HG02938 (cell line): ENCODE results near the gene ZNF778.

Source experiments
- ATAC-seq: cut with Tn5 transposase; IDR thresholded peaks from one replicate; pipeline ENCODE4 v1.9.1; 2021; ENCODE audit warnings: mild to moderate bottlenecking, moderate library complexity; ENCODE audit not compliant: unreplicated experiment

Gene ZNF778

GRCh38 chr16:89193576-89194293, 23.8 kb upstream of the ZNF778 start:
- no peak for ATAC-seq

- no peak for ATAC-seq
Observed at GRCh38 chr16:89194340-89195311, 22.9 kb upstream of the ZNF778 start.

GRCh38 chr16:89195521-89196171, 21.9 kb upstream of the ZNF778 start:
- no peak for ATAC-seq

DNA sequence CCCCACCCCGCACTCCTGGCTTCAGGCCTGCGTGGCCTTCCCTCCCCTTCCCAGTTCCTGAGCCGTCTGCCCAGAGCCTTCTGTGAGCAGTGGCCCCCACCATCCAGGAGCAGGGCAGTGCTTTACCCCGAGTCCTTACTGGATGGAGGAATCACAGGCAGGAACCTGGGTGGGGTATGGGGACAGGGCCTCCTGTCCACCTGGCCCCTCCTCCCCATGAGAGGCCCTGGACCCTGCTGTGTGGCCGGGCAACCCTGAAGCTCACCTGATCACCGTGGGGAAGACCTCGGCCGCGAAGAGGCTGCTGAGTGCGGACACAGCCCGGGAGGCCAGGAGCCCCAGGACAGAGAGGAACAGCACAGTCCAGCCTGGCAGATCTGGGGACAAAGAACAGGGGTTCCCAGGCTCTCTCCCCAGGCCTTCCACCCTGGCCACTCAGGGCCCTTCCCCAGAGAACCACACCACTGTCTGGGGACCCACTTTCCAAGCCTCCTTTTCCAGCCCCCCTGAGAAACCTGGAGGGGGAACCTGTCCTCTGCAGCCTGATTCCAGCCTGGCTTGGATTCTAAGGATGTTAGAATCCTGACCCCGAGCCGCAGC, 20.4 kb upstream of the ZNF778 start:
- ATAC-seq: no peak

- ATAC-seq: no peak
Observed at GRCh38 chr16:89197633-89198416, 19.7 kb upstream of the ZNF778 start.

- ATAC-seq: no peak
Observed at GRCh38 chr16:89198417-89199240, 18.9 kb upstream of the ZNF778 start.

- ATAC-seq: no peak
Observed at GRCh38 chr16:89199241-89200123, 18.0 kb upstream of the ZNF778 start.

DNA sequence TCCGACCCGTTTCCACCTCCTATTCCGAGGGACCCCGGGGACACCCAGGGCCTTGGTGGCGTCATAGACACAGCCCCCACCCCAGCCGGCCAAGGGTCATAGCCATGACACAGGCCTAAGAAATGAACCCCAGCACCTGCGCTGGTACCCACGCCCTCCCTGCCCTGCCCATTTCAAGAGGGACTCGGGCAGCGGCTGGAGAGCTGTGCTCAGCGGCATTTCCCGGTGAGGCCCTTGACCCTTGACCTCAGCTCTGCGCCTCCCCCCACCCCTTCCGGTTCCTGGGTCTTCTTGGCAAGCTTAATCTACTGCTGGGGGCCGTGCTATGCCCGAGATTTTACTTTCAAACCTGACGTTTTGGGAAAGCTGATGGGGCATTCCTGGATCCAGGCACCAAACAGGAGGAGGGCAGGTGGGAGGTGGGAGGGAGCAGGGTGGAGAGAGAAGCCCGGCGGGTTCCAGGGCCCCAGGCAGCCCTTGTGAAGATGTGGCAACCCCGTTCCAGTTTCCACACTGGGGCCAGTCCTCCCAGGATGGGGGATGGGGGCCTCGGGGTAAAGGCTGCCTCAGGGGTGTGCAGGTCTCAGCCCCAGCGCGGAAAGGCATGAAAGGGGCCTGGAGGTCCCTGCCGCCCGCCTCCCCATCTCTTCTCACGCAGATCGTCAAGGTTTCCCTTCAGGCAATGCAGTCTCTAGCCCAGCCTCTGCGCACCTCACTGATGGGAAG, 17.2 kb upstream of the ZNF778 start, which contains the start of gene SLC22A31:
SLC22A31 (minus strand) TSS at position 414 of the 726 bp plus-strand sequence; CDS start at position 378, 36 bp downstream.
- ATAC-seq: no peak

DNA sequence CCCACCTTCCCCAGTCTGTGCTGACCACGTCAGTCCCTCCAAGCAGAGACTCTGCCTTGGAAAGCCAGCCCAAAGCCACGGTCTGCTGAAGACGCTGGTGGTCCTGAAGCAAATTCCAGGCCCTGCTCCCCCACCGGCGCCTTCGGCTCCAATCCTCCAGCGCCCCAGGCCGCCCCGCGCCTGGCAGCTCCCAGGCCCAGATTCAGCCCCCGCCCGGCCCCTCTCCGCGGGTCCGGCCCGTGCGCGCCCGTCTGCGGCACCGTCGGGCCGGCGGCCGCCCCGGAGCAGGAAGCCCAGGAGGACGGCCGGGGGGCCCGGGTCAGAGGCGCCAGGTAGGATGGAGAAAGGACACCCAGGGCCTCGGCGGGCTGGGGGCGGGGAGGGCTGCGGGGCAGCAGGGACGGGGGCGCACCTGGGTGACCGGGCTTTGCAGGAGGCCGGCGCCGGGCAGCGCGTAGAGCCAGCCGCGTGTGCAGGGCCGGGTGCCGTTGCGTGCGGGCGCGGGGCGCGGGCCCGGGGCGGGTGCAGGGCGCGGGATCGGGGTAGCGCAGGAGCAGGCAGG, 16.6 kb upstream of the ZNF778 start:
- ATAC-seq: no peak

DNA sequence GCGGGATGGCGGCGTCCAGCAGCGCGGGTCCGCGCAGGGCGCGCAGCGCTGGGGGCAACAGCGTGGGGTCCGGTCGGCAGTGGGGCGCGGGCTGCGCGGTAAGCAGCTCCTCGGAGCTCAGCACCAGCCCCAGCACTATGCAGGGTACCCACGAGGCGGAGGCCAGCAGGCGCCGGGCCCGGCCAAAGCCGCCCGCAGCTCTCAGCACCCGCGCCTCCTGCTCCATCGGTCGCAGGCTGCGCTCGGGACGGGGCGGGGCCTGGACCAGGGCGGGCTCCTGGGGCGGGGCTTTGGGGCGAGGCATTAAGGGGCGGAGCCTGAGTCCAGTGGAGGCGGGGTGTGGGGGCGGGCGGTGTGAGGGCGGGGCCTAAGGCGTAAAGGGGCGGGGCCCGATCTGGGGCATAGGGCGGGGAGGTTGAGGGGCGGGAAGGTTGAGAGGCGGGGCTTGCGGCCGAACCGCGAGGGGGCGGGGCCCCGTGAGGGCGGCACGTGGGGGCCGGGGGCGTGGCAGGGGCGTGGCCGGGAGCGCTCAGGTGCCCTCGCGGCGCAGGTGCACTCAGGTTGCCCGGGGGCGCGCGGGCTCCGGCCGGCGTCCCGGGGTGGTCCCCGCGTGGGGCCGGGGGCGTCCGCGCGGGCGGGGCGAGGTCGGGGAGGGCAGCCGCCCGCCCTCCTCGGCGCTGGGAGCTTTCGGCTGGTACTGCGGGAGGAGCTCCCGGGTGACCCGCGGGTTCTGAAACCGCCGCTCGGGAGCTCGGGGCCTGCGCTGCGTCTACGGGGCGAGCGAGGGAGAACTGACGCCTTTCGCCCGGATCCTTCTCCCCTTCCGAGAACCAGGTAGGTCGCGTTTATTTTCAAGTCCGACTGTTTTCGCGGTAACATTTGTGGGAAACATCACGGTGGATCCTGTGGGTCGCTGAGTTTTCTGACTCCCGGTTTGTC, 15.8 kb upstream of the ZNF778 start:
- ATAC-seq: no peak

DNA sequence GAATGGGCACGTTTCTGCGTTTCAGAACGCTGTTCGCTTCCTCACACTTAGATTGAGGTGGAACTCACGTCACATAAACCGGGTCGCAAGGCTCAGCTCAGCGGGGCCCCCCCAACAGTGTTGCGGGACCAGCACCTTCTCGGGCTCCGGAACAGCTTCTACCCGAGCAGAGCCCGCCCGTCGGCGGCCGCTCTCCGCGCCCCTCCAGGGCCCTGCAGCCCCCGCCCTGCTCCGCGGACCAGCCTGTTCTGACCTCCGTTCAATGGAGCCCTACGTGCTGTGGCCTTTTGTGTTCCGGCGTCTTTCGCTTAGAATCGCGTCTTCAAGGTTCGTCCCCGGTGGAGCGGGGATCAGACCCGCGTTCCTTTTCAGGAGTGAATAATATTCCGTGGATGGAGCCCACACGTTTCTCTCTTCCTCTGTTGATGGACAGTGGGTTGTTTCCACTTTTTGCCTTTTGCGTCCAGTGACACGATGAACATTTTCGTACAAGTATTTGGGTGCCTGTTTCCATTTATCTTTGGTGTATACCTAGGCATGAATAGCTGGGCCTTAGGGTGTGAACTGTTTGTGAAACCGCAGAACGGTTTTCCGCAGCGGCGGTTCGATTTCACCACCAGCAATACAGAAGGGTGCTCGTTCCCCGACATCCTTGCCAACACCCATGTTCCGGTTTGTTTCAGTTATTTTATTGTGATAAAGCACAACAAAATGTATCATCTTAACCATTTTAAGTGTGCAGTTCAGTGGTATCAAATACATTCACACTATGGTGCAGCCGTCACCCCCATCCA, 14.9 kb upstream of the ZNF778 start:
- ATAC-seq: no peak

DNA sequence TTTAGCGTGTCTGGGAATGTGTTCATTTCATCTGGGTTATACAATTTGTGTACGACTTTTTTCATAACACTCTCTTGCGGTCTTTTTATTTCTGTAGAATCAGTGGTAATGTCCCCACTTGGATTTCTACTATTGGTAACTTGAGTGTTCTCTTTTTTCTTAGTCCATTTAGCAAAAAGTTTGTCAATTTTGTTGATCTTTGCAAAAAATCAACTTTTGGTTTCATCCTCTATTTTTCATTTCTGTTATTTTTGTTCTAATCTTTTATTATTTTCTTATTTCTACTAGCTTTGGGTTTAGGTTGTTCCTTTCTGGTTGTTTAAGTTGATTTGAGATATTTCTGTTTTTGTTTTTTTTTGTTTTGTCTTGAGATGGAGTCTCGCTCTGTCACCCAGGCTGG, 9.5 kb upstream of the ZNF778 start:
- ATAC-seq: no peak

DNA sequence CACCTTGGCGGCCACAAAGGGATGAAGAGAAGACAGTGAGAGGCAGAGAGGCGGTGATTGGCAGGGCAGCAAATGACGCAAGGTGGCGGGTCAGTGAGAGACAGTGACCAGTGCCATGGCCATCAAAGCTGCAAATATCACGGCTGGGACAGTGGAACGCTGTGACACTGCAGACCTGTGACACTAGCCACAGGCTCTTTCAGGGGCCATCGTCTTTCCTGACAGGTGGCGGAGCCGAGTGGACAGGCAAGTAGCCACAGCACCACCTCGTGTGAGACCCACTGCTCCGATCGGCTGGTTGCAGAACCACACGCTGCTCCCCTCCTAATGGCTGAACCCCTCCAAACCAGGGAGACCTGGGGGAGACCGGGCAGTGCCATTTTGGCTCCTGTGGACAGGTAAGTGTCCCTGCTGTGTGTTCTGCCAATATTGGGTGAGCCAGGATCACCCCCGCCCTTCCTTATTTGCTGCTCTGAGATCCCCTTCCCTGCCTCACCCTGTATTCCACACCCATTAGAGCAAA, 7.9 kb upstream of the ZNF778 start:
- no peak for ATAC-seq

DNA sequence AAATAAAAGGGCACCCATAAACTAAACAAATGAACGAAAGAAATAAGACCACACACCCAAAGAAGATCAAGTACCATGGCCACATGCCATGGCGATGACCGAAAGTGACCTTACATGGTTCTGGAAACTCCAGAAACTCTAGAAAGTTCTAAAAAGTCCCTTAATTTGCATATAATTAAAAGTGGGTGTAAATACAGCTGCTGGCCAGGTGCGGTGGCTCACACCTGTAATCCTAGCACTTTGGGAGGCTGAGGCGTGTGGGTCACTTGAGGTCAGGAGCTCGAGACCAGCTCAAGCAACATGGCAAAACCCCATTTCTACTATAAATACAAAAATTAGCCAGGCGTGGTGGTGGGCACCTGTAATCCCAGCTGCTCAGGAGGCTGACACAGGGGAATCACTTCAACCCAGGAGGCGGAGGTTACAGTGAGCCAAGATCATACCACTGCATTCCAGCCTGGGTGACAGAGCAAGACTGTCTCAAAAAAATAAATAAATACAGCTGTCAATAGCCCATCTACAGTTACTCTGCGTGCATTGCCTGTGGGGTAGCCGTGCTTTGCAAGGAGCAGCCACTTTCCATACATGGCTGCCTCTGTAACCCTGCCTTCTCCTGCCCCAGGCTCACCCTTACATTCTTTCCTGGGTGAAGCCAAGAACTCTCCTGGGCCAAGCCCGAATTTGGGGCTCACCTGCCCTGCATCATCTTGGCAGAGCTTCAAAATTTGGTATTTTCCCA, 7.2 kb upstream of the ZNF778 start:
- ATAC-seq: no peak
